Measurements from ENCODE around the gene SLC43A2.

Gene SLC43A2

GRCh38 chr17:1623057-1623630 is 5.5 kb downstream of the SLC43A2 start:
- H2AFZ ChIP-seq (ENCODE audit: low read depth, low read length), result no peak overlapping the region
- no peaks in the 10 kb centered on the region for H3K27me3 ChIP-seq (ENCODE audit: insufficient read depth, low read length)
- peaks cover 24% of the 10 kb centered on the region for H3K4me1 ChIP-seq (ENCODE audit: insufficient read depth, low read length)
- H3K36me3 ChIP-seq (ENCODE audit: insufficient read depth, low read length), result peaks cover 58% of the 10 kb centered on the region
- no peaks in the 10 kb centered on the region for H3K9me3 ChIP-seq (ENCODE audit: low read length)
- no peak overlapping the region for H3K4me3 ChIP-seq (ENCODE audit: low read length)

GRCh38 chr17:1621273-1621954 is 7.2 kb downstream of the SLC43A2 start:
- peaks cover 70% of the 10 kb centered on the region for H3K36me3 ChIP-seq (ENCODE audit: insufficient read depth, low read length)
- no peaks in the 10 kb centered on the region for H3K9me3 ChIP-seq (ENCODE audit: low read length)
- H3K4me3 ChIP-seq (ENCODE audit: low read length), result no peak overlapping the region
- peaks cover 14% of the 10 kb centered on the region for H3K4me1 ChIP-seq (ENCODE audit: insufficient read depth, low read length)
- H3K27me3 ChIP-seq (ENCODE audit: insufficient read depth, low read length), result no peaks in the 10 kb centered on the region
- H2AFZ ChIP-seq (ENCODE audit: low read depth, low read length), result no peak overlapping the region

- no peaks in the 10 kb centered on the region for H3K9me3 ChIP-seq (ENCODE audit: low read length)
- no peaks in the 10 kb centered on the region for H3K27me3 ChIP-seq (ENCODE audit: insufficient read depth, low read length)
- H3K4me3 ChIP-seq (ENCODE audit: low read length), result no peak overlapping the region
- peaks cover 73% of the 10 kb centered on the region for H3K36me3 ChIP-seq (ENCODE audit: insufficient read depth, low read length)
- no peak overlapping the region for H2AFZ ChIP-seq (ENCODE audit: low read depth, low read length)
- H3K4me1 ChIP-seq (ENCODE audit: insufficient read depth, low read length), result peaks cover 5% of the 10 kb centered on the region
These were observed 8.1 kb downstream of the SLC43A2 start for GRCh38 chr17:1620486-1620885.

GRCh38 chr17:1617620-1618174 is 10.9 kb downstream of the SLC43A2 start:
- Histone ChIP-seq H3K36me3 (ENCODE audit: insufficient read depth, low read length) (peaks cover 68% of the 10 kb centered on the region), H3K4me3 (ENCODE audit: low read length) (no peak overlapping the region), H3K4me1 (ENCODE audit: insufficient read depth, low read length) (no peaks in the 10 kb centered on the region), H3K9me3 (ENCODE audit: low read length) (no peaks in the 10 kb centered on the region), H3K27me3 (ENCODE audit: insufficient read depth, low read length) (no peaks in the 10 kb centered on the region), H2AFZ (ENCODE audit: low read depth, low read length) (no peak overlapping the region)

GRCh38 chr17:1616101-1616500 is 12.5 kb downstream of the SLC43A2 start:
- no peaks in the 10 kb centered on the region for H3K27me3 ChIP-seq (ENCODE audit: insufficient read depth, low read length)
- H3K9me3 ChIP-seq (ENCODE audit: low read length), result no peaks in the 10 kb centered on the region
- no peak overlapping the region for H3K4me3 ChIP-seq (ENCODE audit: low read length)
- H3K36me3 ChIP-seq (ENCODE audit: insufficient read depth, low read length), result peaks cover 70% of the 10 kb centered on the region
- H3K4me1 ChIP-seq (ENCODE audit: insufficient read depth, low read length), result no peaks in the 10 kb centered on the region
- no peak overlapping the region for H2AFZ ChIP-seq (ENCODE audit: low read depth, low read length)

GRCh38 chr17:1612400-1612799 is 16.2 kb downstream of the SLC43A2 start:
- Histone ChIP-seq H3K36me3 (ENCODE audit: insufficient read depth, low read length) (peaks cover 77% of the 10 kb centered on the region), H3K4me1 (ENCODE audit: insufficient read depth, low read length) (no peaks in the 10 kb centered on the region), H3K4me3 (ENCODE audit: low read length) (no peak overlapping the region), H3K9me3 (ENCODE audit: low read length) (no peaks in the 10 kb centered on the region), H3K27me3 (ENCODE audit: insufficient read depth, low read length) (no peaks in the 10 kb centered on the region), H2AFZ (ENCODE audit: low read depth, low read length) (no peak overlapping the region)

- Histone ChIP-seq H3K36me3 (ENCODE audit: insufficient read depth, low read length) (peaks cover 79% of the 10 kb centered on the region), H3K4me1 (ENCODE audit: insufficient read depth, low read length) (no peaks in the 10 kb centered on the region), H3K27me3 (ENCODE audit: insufficient read depth, low read length) (no peaks in the 10 kb centered on the region), H3K4me3 (ENCODE audit: low read length) (no peak overlapping the region), H3K9me3 (ENCODE audit: low read length) (no peaks in the 10 kb centered on the region), H2AFZ (ENCODE audit: low read depth, low read length) (no peak overlapping the region)
These were observed 16.9 kb downstream of the SLC43A2 start for GRCh38 chr17:1611715-1612114.

GRCh38 chr17:1608676-1609075 is 20.0 kb downstream of the SLC43A2 start:
- H2AFZ ChIP-seq (ENCODE audit: low read depth, low read length), result no peak overlapping the region
- H3K9me3 ChIP-seq (ENCODE audit: low read length), result peaks cover 8% of the 10 kb centered on the region
- no peak overlapping the region for H3K4me3 ChIP-seq (ENCODE audit: low read length)
- no peaks in the 10 kb centered on the region for H3K4me1 ChIP-seq (ENCODE audit: insufficient read depth, low read length)
- peaks cover 85% of the 10 kb centered on the region for H3K36me3 ChIP-seq (ENCODE audit: insufficient read depth, low read length)
- H3K27me3 ChIP-seq (ENCODE audit: insufficient read depth, low read length), result no peaks in the 10 kb centered on the region

- H3K9me3 ChIP-seq (ENCODE audit: low read length), result peaks cover 12% of the 10 kb centered on the region
- no peak overlapping the region for H3K4me3 ChIP-seq (ENCODE audit: low read length)
- no peak overlapping the region for H2AFZ ChIP-seq (ENCODE audit: low read depth, low read length)
- peaks cover 87% of the 10 kb centered on the region for H3K36me3 ChIP-seq (ENCODE audit: insufficient read depth, low read length)
- no peaks in the 10 kb centered on the region for H3K4me1 ChIP-seq (ENCODE audit: insufficient read depth, low read length)
- no peaks in the 10 kb centered on the region for H3K27me3 ChIP-seq (ENCODE audit: insufficient read depth, low read length)
These were observed 20.7 kb downstream of the SLC43A2 start for GRCh38 chr17:1607971-1608320.

- Histone ChIP-seq H3K9me3 (ENCODE audit: low read length) (peaks cover 23% of the 10 kb centered on the region), H3K4me1 (ENCODE audit: insufficient read depth, low read length) (no peaks in the 10 kb centered on the region), H3K4me3 (ENCODE audit: low read length) (no peak overlapping the region), H3K36me3 (ENCODE audit: insufficient read depth, low read length) (peaks cover 85% of the 10 kb centered on the region), H2AFZ (ENCODE audit: low read depth, low read length) (no peak overlapping the region), H3K27me3 (ENCODE audit: insufficient read depth, low read length) (no peaks in the 10 kb centered on the region)
These were observed 22.2 kb downstream of the SLC43A2 start for GRCh38 chr17:1606352-1606985.

GRCh38 chr17:1605681-1606351 is 22.8 kb downstream of the SLC43A2 start:
- Histone ChIP-seq H3K4me1 (ENCODE audit: insufficient read depth, low read length) (no peaks in the 10 kb centered on the region), H3K9me3 (ENCODE audit: low read length) (peaks cover 28% of the 10 kb centered on the region), H3K27me3 (ENCODE audit: insufficient read depth, low read length) (no peaks in the 10 kb centered on the region), H2AFZ (ENCODE audit: low read depth, low read length) (no peak overlapping the region), H3K4me3 (ENCODE audit: low read length) (no peak overlapping the region), H3K36me3 (ENCODE audit: insufficient read depth, low read length) (peaks cover 86% of the 10 kb centered on the region)

- no peaks in the 10 kb centered on the region for H3K27me3 ChIP-seq (ENCODE audit: insufficient read depth, low read length)
- H3K36me3 ChIP-seq (ENCODE audit: insufficient read depth, low read length), result peaks cover 80% of the 10 kb centered on the region
- H3K4me1 ChIP-seq (ENCODE audit: insufficient read depth, low read length), result no peaks in the 10 kb centered on the region
- peaks cover 28% of the 10 kb centered on the region for H3K9me3 ChIP-seq (ENCODE audit: low read length)
- no peak overlapping the region for H2AFZ ChIP-seq (ENCODE audit: low read depth, low read length)
- H3K4me3 ChIP-seq (ENCODE audit: low read length), result no peak overlapping the region
These were observed 23.7 kb downstream of the SLC43A2 start for GRCh38 chr17:1604831-1605528.

Data from neuron (in vitro differentiated cells).